Thyroid gland (tissue), 4 donors: ENCODE results near the gene DZANK1.

Experiments
- POLR2A ChIP-seq, 2 donors: fragments of 450-650 bp; IDR thresholded peaks; one replicate each; pipeline ENCODE4 v1.6.1; 2017; ENCODE audit warnings: antibody characterized with exemption in 2 of 2, mild to moderate bottlenecking in 2 of 2, moderate library complexity in 1 of 2
- TF ChIP-seq, protein P1 (sequence below), 6 experiments: fragments of 200-600 bp in 3 of 6; fragments of 450-650 bp in 3 of 6; sonication (generic) in 3 of 6; IDR thresholded peaks; one replicate each; pipeline ENCODE4 v1.5.1; 2016 to 2019; ENCODE audit warnings: antibody characterized with exemption in 6 of 6, mild to moderate bottlenecking in 2 of 6, inconsistent platforms in 1 of 6, moderate library complexity in 1 of 6

- TF ChIP-seq, protein P1, sequence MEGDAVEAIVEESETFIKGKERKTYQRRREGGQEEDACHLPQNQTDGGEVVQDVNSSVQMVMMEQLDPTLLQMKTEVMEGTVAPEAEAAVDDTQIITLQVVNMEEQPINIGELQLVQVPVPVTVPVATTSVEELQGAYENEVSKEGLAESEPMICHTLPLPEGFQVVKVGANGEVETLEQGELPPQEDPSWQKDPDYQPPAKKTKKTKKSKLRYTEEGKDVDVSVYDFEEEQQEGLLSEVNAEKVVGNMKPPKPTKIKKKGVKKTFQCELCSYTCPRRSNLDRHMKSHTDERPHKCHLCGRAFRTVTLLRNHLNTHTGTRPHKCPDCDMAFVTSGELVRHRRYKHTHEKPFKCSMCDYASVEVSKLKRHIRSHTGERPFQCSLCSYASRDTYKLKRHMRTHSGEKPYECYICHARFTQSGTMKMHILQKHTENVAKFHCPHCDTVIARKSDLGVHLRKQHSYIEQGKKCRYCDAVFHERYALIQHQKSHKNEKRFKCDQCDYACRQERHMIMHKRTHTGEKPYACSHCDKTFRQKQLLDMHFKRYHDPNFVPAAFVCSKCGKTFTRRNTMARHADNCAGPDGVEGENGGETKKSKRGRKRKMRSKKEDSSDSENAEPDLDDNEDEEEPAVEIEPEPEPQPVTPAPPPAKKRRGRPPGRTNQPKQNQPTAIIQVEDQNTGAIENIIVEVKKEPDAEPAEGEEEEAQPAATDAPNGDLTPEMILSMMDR (IDR thresholded peaks at IDR 0.05), result no peak
- peak in 1 of 2 donors; percentile 39 for TF ChIP-seq POLR2A (IDR thresholded peaks at IDR 0.05)
Measured at GRCh38 chr20:18466894-18467730, at the start of gene DZANK1, which contains the start of gene POLR3F.
